H9 (cell line): Measurements from ENCODE around the gene CSF1R. TPM values are rescaled to one million over a fixed set of nuclear protein-coding genes. Genes with fewer than 3 reads are reported as not detected.

Experiments used
- DNase-seq: peaks from one replicate; pipeline ENCODE4 v3.0.0-alpha.2; 2017
- H2AFZ ChIP-seq: one replicate; pipeline ENCODE4 v1.6.1; 2013; ENCODE audit warnings: mild to moderate bottlenecking, low read length, control low read depth, moderate library complexity
- H2AK5ac ChIP-seq: 2 replicates; pipeline ENCODE4 v1.6.1; 2013; ENCODE audit warnings: low read length, control low read depth, mixed read lengths; ENCODE audit not compliant: insufficient read length
- H2BK120ac ChIP-seq: one replicate; pipeline ENCODE4 v1.6.1; 2013; ENCODE audit warnings: low read depth, mild to moderate bottlenecking, low read length, control low read depth, inconsistent platforms; ENCODE audit not compliant: poor library complexity, severe bottlenecking
- H2BK12ac ChIP-seq: 2 replicates; pipeline ENCODE4 v1.6.1; 2013; ENCODE audit warnings: low read length, control low read depth, mixed read lengths, low read depth; ENCODE audit not compliant: insufficient read length
- H2BK15ac ChIP-seq: 2 replicates; pipeline ENCODE4 v1.6.1; 2013; ENCODE audit warnings: low read depth, low read length, control low read depth
- H2BK20ac ChIP-seq: one replicate; pipeline ENCODE4 v1.6.1; 2013; ENCODE audit warnings: low read depth, mild to moderate bottlenecking, low read length, control low read depth, inconsistent platforms; ENCODE audit not compliant: poor library complexity, severe bottlenecking
- H2BK5ac ChIP-seq: 2 replicates; pipeline ENCODE4 v1.6.1; 2013; ENCODE audit warnings: low read length, control low read depth, mixed read lengths; ENCODE audit not compliant: insufficient read length
- H3K14ac ChIP-seq: 2 replicates; pipeline ENCODE4 v1.6.1; 2013; ENCODE audit warnings: low read length, control low read depth; ENCODE audit not compliant: insufficient read depth
- H3K18ac ChIP-seq: 2 replicates; pipeline ENCODE4 v1.6.1; 2013; ENCODE audit warnings: low read depth, mild to moderate bottlenecking, mixed read lengths, low read length, control low read depth; ENCODE audit not compliant: insufficient read length
- H3K23ac ChIP-seq: 2 replicates; pipeline ENCODE4 v1.6.1; 2013; ENCODE audit warnings: low read length, control low read depth, mixed read lengths, low read depth; ENCODE audit not compliant: insufficient read length
- H3K23me2 ChIP-seq: 2 replicates; pipeline ENCODE4 v1.6.1; 2013; ENCODE audit warnings: low read depth, mild to moderate bottlenecking, mixed read lengths, low read length, control low read depth; ENCODE audit not compliant: insufficient read length, poor library complexity, severe bottlenecking
- H3K27ac ChIP-seq: 2 replicates; pipeline ENCODE4 v1.5.1; 2013; ENCODE audit warnings: low read length, control low read depth, mixed read lengths, low read depth; ENCODE audit not compliant: insufficient read length
- H3K27me3 ChIP-seq: 2 replicates; pipeline ENCODE4 v1.6.1; 2013; ENCODE audit warnings: low read length, control low read depth, inconsistent platforms; ENCODE audit not compliant: insufficient read depth
- H3K4ac ChIP-seq: 2 replicates; pipeline ENCODE4 v1.6.1; 2013; ENCODE audit warnings: low read depth, mild to moderate bottlenecking, control low read depth, inconsistent platforms, low read length, moderate library complexity
- H3K4me1 ChIP-seq: 2 replicates; pipeline ENCODE4 v1.6.1; 2013; ENCODE audit warnings: low read length, control low read depth, inconsistent platforms; ENCODE audit not compliant: insufficient read depth
- H3K4me2 ChIP-seq: 2 replicates; pipeline ENCODE4 v1.6.1; 2013; ENCODE audit warnings: low read length, control low read depth, mixed read lengths; ENCODE audit not compliant: insufficient read length, insufficient read depth
- H3K56ac ChIP-seq: 2 replicates; pipeline ENCODE4 v1.6.1; 2013; ENCODE audit warnings: low read depth, mild to moderate bottlenecking, mixed read lengths, low read length, control low read depth; ENCODE audit not compliant: insufficient read length
- H3K79me1 ChIP-seq: 2 replicates; pipeline ENCODE4 v1.6.1; 2013; ENCODE audit warnings: low read depth, mild to moderate bottlenecking, moderate library complexity, low read length, control low read depth, inconsistent platforms; ENCODE audit not compliant: insufficient read depth, poor library complexity, severe bottlenecking
- H3K79me2 ChIP-seq: 2 replicates; pipeline ENCODE4 v1.6.1; 2013; ENCODE audit warnings: low read length, control low read depth, inconsistent platforms; ENCODE audit not compliant: insufficient read depth
- H3K9ac ChIP-seq: 2 replicates; pipeline ENCODE4 v1.6.1; 2013; ENCODE audit warnings: low read length, control low read depth, mixed read lengths; ENCODE audit not compliant: insufficient read length; ENCODE audit errors: extremely low read depth
- H3K9me3 ChIP-seq: one replicate; pipeline ENCODE4 v1.6.1; 2013; ENCODE audit warnings: low read depth, low read length, inconsistent platforms; ENCODE audit not compliant: control insufficient read depth
- H3T11ph ChIP-seq: one replicate; pipeline ENCODE4 v1.6.1; 2013; ENCODE audit warnings: mild to moderate bottlenecking, low read length, control low read depth, inconsistent platforms
- H4K20me1 ChIP-seq: one replicate; pipeline ENCODE4 v1.6.1; 2013; ENCODE audit not compliant: control insufficient read depth, insufficient read length, insufficient read depth
- H4K5ac ChIP-seq: 2 replicates; pipeline ENCODE4 v1.6.1; 2013; ENCODE audit warnings: low read depth, mild to moderate bottlenecking, mixed read lengths, low read length, control low read depth; ENCODE audit not compliant: insufficient read length
- H4K8ac ChIP-seq: replicated peaks from 2 replicates; pipeline ENCODE4 v1.6.1; 2013; ENCODE audit warnings: low read length, control low read depth, mixed read lengths, low read depth; ENCODE audit not compliant: insufficient read length
- H4K91ac ChIP-seq: 2 replicates; pipeline ENCODE4 v1.6.1; 2013; ENCODE audit warnings: low read depth, mild to moderate bottlenecking, moderate library complexity, mixed read lengths, low read length, control low read depth; ENCODE audit not compliant: insufficient read length
- H3K27ac Mint-ChIP-seq, 3 experiments: 2 replicates in 2 of 3; 3 replicates in 1 of 3; pipeline ENCODE4 v1.8.0; 2020 to 2021; ENCODE audit warnings: mixed read lengths in 3 of 3, mild to moderate bottlenecking in 1 of 3, moderate library complexity in 1 of 3
- H3K27me3 Mint-ChIP-seq: 2 replicates; pipeline ENCODE4 v1.8.0; 2021; ENCODE audit warnings: low read depth, mild to moderate bottlenecking, moderate library complexity, mixed read lengths
- H3K36me3 Mint-ChIP-seq, 3 experiments: 2 replicates in 2 of 3; 3 replicates in 1 of 3; pipeline ENCODE4 v1.8.0; 2020 to 2021; ENCODE audit warnings: low read depth in 3 of 3, mixed read lengths in 3 of 3; ENCODE audit not compliant: insufficient read depth in 1 of 3
- H3K4me1 Mint-ChIP-seq, 2 experiments: 2 replicates each; pipeline ENCODE4 v1.8.0; 2020; ENCODE audit warnings: mixed read lengths in 2 of 2
- H3K4me3 Mint-ChIP-seq, 2 experiments: 2 replicates in 1 of 2; 3 replicates in 1 of 2; pipeline ENCODE4 v1.8.0; 2020 to 2021; ENCODE audit warnings: mild to moderate bottlenecking in 2 of 2, mixed read lengths in 2 of 2, moderate library complexity in 1 of 2
- H3K9me3 Mint-ChIP-seq, 2 experiments: 2 replicates in 1 of 2; 3 replicates in 1 of 2; pipeline ENCODE4 v1.8.0; 2020; ENCODE audit warnings: mild to moderate bottlenecking in 2 of 2, mixed read lengths in 2 of 2, moderate library complexity in 1 of 2
- CTCF ChIP-seq: fragments of 200-600 bp; sonication (generic); conservative IDR thresholded peaks from 3 replicates; pipeline ENCODE4 v1.8.0; 2021; ENCODE audit warnings: antibody characterized with exemption, mild to moderate bottlenecking
- WGBS: extraction: QIAGEN DNeasy Blood & Tissue Kit; methylation state at CpG from one replicate; pipeline ENCODE4 v1.1.7; 2013; ENCODE audit warnings: missing lambda C conversion rate, low lambda C conversion rate, mixed read lengths; ENCODE audit not compliant: insufficient read length; ENCODE audit errors: extremely low coverage; 5-methylcytosine and 5-hydroxymethylcytosine counted together
- total RNA-seq: library from RNA; stranded (reverse); gene quantifications from 2 replicates; pipeline ENCODE4 v1.2.1, GENCODE V29; 2021

Gene CSF1R
- total RNA-seq, 1 experiment from 2014 or later: 0.13 TPM

- no peak overlapping the region for H4K8ac ChIP-seq
- no peaks in the 10 kb centered on the region for H4K20me1 ChIP-seq
- no peaks in the 10 kb centered on the region for H3K9me3 ChIP-seq
- no peaks in the 10 kb centered on the region for H3K27me3 ChIP-seq
- H2AK5ac ChIP-seq: no peak overlapping the region
- Mint-ChIP-seq H3K4me1 (peaks cover 17 to 26% of the 10 kb centered on the region in 2 experiments), H3K27ac (no peak overlapping the region), H3K9me3 (no peaks in the 10 kb centered on the region), H3K4me3 (no peak overlapping the region), H3K36me3 (no peaks in the 10 kb centered on the region), H3K27me3 (peaks cover 20% of the 10 kb centered on the region)
- no peak overlapping the region for H3T11ph ChIP-seq
- no peak overlapping the region for H2BK5ac ChIP-seq
- no peak for TF ChIP-seq CTCF
- H4K91ac ChIP-seq: no peak overlapping the region
- no peak overlapping the region for H2AFZ ChIP-seq
- H3K79me2 ChIP-seq: no peaks in the 10 kb centered on the region
- no peak overlapping the region for H2BK120ac ChIP-seq
- H2BK20ac ChIP-seq: no peak overlapping the region
- H3K23me2 ChIP-seq: no peaks in the 10 kb centered on the region
- no peak overlapping the region for H3K14ac ChIP-seq
- H3K4me1 ChIP-seq: no peaks in the 10 kb centered on the region
- no peak overlapping the region for H3K23ac ChIP-seq
- H2BK15ac ChIP-seq: no peak overlapping the region
- no peak overlapping the region for H3K56ac ChIP-seq
- H2BK12ac ChIP-seq: no peak overlapping the region
- H3K79me1 ChIP-seq: no peaks in the 10 kb centered on the region
- no peak for DNase-seq
- no peak overlapping the region for H3K9ac ChIP-seq
- H3K27ac ChIP-seq: no peak overlapping the region
- no peak overlapping the region for H3K4ac ChIP-seq
- H3K4me2 ChIP-seq: no peak overlapping the region
- WGBS: no CpG with 5 or more reads among the region's 11 CpGs
- no peak overlapping the region for H4K5ac ChIP-seq
- H3K18ac ChIP-seq: no peak overlapping the region
These were observed 37.8 kb upstream of the CSF1R start for GRCh38 chr5:150124111-150124557.
